Sigmoid colon (tissue), 4 donors: Measurements from ENCODE around the gene SFTPB.

ENCODE experiments used
- EP300 ChIP-seq, 4 donors: sonication (generic); formaldehyde crosslinking; IDR thresholded peaks; one replicate each; pipeline ENCODE4 v1.6.1; 2017; ENCODE audit warnings: antibody characterized with exemption in 4 of 4
- POLR2A ChIP-seq, 2 donors: fragments of 450-650 bp; IDR thresholded peaks; one replicate each; pipeline ENCODE4 v1.6.1; 2016; ENCODE audit warnings: antibody characterized with exemption in 2 of 2, mild to moderate bottlenecking in 2 of 2, moderate library complexity in 2 of 2
- POLR2AphosphoS5 ChIP-seq, 4 donors: sonication (generic); formaldehyde crosslinking; IDR thresholded peaks; one replicate each; pipeline ENCODE4 v1.6.1; 2017; ENCODE audit warnings: antibody characterized with exemption in 4 of 4
- TF ChIP-seq, protein P1 (sequence below), 4 experiments: fragments of 450-650 bp in 3 of 4; fragments of 200-600 bp in 1 of 4; IDR thresholded peaks; one replicate each; pipeline ENCODE4 v1.5.1; 2016 to 2019; ENCODE audit warnings: antibody characterized with exemption in 4 of 4, mild to moderate bottlenecking in 3 of 4, moderate library complexity in 2 of 4

DNA sequence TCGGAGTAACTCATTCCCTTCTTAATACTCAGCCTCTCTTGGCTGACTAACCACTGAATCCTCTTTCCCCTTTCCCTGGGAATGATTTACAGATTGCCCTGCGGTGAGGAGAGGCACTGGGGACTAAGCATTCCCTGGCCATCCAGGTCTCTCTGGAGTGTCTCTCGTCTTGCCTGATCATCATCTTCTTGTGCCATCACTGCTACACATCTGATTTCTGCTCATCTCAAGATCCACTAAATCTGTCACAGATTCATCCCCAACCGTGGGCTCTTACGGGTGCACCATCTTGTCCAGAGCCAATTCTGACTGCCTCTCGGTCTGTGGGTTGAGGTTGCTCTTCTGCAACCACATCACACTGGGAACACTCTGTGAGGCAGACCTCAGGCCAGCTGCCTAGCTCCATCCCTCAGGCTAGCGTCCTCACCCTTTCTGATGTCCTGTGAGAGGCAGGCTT lies 12.0 kb downstream of the SFTPB start:
- TF ChIP-seq, protein P1, sequence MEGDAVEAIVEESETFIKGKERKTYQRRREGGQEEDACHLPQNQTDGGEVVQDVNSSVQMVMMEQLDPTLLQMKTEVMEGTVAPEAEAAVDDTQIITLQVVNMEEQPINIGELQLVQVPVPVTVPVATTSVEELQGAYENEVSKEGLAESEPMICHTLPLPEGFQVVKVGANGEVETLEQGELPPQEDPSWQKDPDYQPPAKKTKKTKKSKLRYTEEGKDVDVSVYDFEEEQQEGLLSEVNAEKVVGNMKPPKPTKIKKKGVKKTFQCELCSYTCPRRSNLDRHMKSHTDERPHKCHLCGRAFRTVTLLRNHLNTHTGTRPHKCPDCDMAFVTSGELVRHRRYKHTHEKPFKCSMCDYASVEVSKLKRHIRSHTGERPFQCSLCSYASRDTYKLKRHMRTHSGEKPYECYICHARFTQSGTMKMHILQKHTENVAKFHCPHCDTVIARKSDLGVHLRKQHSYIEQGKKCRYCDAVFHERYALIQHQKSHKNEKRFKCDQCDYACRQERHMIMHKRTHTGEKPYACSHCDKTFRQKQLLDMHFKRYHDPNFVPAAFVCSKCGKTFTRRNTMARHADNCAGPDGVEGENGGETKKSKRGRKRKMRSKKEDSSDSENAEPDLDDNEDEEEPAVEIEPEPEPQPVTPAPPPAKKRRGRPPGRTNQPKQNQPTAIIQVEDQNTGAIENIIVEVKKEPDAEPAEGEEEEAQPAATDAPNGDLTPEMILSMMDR (IDR thresholded peaks at IDR 0.05) = no peak
- TF ChIP-seq EP300 (IDR thresholded peaks at IDR 0.05) = no peak
- no peak for TF ChIP-seq POLR2AphosphoS5 (IDR thresholded peaks at IDR 0.05)
- no peak for TF ChIP-seq POLR2A (IDR thresholded peaks at IDR 0.05)
